ENCODE data around the gene ARHGAP20. TPM values are rescaled to one million over a fixed set of nuclear protein-coding genes. Genes with fewer than 3 reads are reported as not detected.

Gene ARHGAP20, protein sequence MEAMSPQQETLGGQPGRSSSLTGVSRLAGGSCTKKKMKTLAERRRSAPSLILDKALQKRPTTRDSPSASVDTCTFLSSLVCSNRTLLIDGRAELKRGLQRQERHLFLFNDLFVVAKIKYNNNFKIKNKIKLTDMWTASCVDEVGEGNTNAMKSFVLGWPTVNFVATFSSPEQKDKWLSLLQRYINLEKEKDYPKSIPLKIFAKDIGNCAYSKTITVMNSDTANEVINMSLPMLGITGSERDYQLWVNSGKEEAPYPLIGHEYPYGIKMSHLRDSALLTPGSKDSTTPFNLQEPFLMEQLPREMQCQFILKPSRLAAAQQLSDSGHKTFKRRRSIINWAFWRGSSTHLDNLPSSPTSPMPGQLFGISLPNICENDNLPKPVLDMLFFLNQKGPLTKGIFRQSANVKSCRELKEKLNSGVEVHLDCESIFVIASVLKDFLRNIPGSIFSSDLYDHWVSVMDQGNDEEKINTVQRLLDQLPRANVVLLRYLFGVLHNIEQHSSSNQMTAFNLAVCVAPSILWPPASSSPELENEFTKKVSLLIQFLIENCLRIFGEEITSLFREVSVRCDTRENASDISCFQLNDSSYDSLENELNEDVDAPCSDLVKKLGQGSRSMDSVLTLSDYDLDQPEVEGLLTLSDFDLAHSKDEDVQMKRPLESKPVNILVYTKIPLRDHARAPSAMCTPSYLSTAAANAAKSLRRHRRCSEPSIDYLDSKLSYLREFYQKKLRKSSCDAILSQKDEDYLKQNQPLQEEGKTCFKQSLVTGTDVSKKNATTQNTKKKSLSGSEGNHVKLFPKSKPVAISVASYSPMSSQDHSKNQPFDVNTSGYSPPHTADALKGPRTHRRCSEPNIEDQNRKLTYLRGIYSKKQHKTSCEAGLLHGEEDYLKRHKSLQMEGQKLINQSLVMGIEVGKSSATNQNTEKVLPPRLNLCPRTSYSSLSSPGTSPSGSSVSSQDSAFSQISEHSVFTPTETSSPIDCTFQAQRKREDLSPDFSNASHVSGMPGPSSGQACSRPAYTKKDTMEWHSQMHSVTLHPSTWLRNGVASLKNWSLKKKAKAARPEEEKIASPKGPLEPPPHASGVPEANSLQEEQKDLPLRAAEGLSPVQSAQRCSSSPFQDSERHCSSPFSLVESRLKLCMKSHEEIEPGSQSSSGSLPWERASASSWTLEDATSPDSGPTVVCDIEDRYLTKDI
- total RNA-seq (2021; fragmentation: NEBNext Ultra II Directional; extraction: Animal tissue kit (Norgen Biotek cat#: 25700)) (0.11 and 0.28 TPM in 2 replicates), polyA plus RNA-seq (2011; rRNA removed) (0.03 and 0.05 TPM in 2 replicates), polyA minus RNA-seq (2011; rRNA and poly(A)+ RNA removed) (0.19 and 0.24 TPM in 2 replicates)
- 0.05 TPM for polyA plus RNA-seq (2011; cell fraction: cytosol; rRNA removed)
- 0.07 TPM for polyA plus RNA-seq (2011; cell fraction: nucleus; rRNA removed)
- polyA plus RNA-seq (2012, experiment 1 of 2), result 0.08 TPM in 4 replicates
- polyA plus RNA-seq (2012, experiment 2 of 2), result not detected
- polyA plus RNA-seq (2013, experiment 1 of 2), result 0.04 TPM
- polyA plus RNA-seq (2013, experiment 2 of 2), result 0.06 TPM
- polyA minus RNA-seq (2011; cell fraction: cytosol; rRNA and poly(A)+ RNA removed), result 0.15 TPM
- 0.40 TPM for polyA minus RNA-seq (2011; cell fraction: nucleus; rRNA and poly(A)+ RNA removed)
- long read RNA-seq, experiment 1, result 0 reads
- long read RNA-seq, experiment 2, result 0 reads

- Histone ChIP-seq H2AK5ac (ENCODE audit: low read depth, low read length) (no peak within 1 kb of the TSS), H3K79me1 (ENCODE audit: low read depth, low read length) (no peaks in the 10 kb centered on the region), H2BK15ac (ENCODE audit: low read length) (peak within 1 kb of the TSS; percentile 72; the same call in 1 of the 2 replicates), H2BK20ac (ENCODE audit: low read length) (no peak within 1 kb of the TSS), H3K14ac (ENCODE audit: insufficient read length) (no peak within 1 kb of the TSS), H3K23me2 (ENCODE audit: low read depth, low read length) (peaks cover 19% of the 10 kb centered on the region; the same call in 1 of the 2 replicates), H4K20me1 (replicated peaks in 1 of 2; ENCODE audit: control insufficient read depth in 1 of 2, insufficient read depth in 2 of 2, low read length in 2 of 2) (no peaks in the 10 kb centered on the region), H2BK120ac (replicated peaks; ENCODE audit: low read depth, low read length) (no peak within 1 kb of the TSS), H3K18ac (ENCODE audit: extremely low read depth, low read length) (peak within 1 kb of the TSS; percentile 48; the same call in 1 of the 2 replicates), H3K4me3 (ENCODE audit: extremely low read depth in 1 of 4, insufficient read depth in 2 of 4, low read depth in 3 of 4, low read length in 4 of 4) (peak within 1 kb of the TSS; percentile 47 to 78 (median 60)), H3K4me2 (ENCODE audit: insufficient read depth in 1 of 2, low read depth in 2 of 2, low read length in 2 of 2) (peak within 1 kb of the TSS; percentile 77 to 98), H2BK5ac (ENCODE audit: low read depth, low read length) (no peak within 1 kb of the TSS), H3K27me3 (replicated peaks in 1 of 4; ENCODE audit: control insufficient read depth in 3 of 4, extremely low read depth in 1 of 4, insufficient read depth in 3 of 4, low read length in 3 of 4) (peaks cover 22 to 55% (median 45%) of the 10 kb centered on the region in 4 experiments), H2AFZ (ENCODE audit: low read length) (peak within 1 kb of the TSS; percentile 97), H3K79me2 (ENCODE audit: control insufficient read depth in 1 of 2, insufficient read depth in 2 of 2, low read length in 2 of 2) (no peaks in the 10 kb centered on the region), H3K23ac (ENCODE audit: insufficient read length) (no peak within 1 kb of the TSS), H4K5ac (ENCODE audit: insufficient read length, low read depth, low read length) (no peak within 1 kb of the TSS), H3K56ac (replicated peaks; ENCODE audit: insufficient read length, low read depth, low read length) (peak within 1 kb of the TSS; percentile 49), H3K9me3 (ENCODE audit: insufficient read depth in 2 of 2, low read depth in 1 of 2, low read length in 1 of 2) (no peaks in the 10 kb centered on the region), H3K27ac (ENCODE audit: low read depth, low read length) (no peak within 1 kb of the TSS), H4K91ac (replicated peaks; ENCODE audit: insufficient read length, low read length) (no peak within 1 kb of the TSS), H2BK12ac (ENCODE audit: low read depth, low read length) (no peak within 1 kb of the TSS), H4K8ac (ENCODE audit: extremely low read depth, insufficient read depth, low read length) (peak within 1 kb of the TSS; percentile 87), H3K4me1 (replicated peaks in 1 of 4; ENCODE audit: control insufficient read depth in 3 of 4, insufficient read depth in 4 of 4, low read length in 3 of 4) (peaks cover 3 to 12% (median 7%) of the 10 kb centered on the region in 4 experiments; a peak in 6 of 7 replicates), H3K36me3 (ENCODE audit: control insufficient read depth in 2 of 4, insufficient read depth in 4 of 4, low read length in 3 of 4) (no peaks in the 10 kb centered on the region), H3K9ac (replicated peaks in 1 of 4; ENCODE audit: extremely low read depth in 1 of 4, low read depth in 3 of 4, low read length in 3 of 4) (peak within 1 kb of the TSS in 1 of 4 experiments; percentile 20; a peak in 1 of 7 replicates), H3K4ac (replicated peaks; ENCODE audit: insufficient read length, low read depth, low read length) (no peak within 1 kb of the TSS)
- DNase-seq (ENCODE audit: low read depth in 1 of 2, low spot score in 2 of 2), result peak in 1 of 2 experiments; percentile 80
- no peak for FAIRE-seq
- ChIA-PET POLR2A (ENCODE audit: partially characterized antibody) (no interaction called here), CTCF (ENCODE audit: partially characterized antibody) (interaction anchor here (0.7 to 1.3 kb wide), 2 partner anchors 20 to 124 kb away, joined by 3 read pairs; no protein-coding TSS in a partner anchor)
- 1% methylated on average over 80 of the region's 109 CpGs; no CpG with 5 or more reads in 1 of the 2 experiments for WGBS, 2 experiments (ENCODE audit: extremely low coverage in 1 of 2, insufficient coverage in 1 of 2, insufficient read length in 1 of 2, insufficient replicate concordance in 2 of 2, low coverage in 1 of 2, low lambda C conversion rate in 2 of 2, missing lambda C conversion rate in 1 of 2)
- TF ChIP-seq, protein P1, sequence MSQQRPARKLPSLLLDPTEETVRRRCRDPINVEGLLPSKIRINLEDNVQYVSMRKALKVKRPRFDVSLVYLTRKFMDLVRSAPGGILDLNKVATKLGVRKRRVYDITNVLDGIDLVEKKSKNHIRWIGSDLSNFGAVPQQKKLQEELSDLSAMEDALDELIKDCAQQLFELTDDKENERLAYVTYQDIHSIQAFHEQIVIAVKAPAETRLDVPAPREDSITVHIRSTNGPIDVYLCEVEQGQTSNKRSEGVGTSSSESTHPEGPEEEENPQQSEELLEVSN (IDR thresholded peaks at IDR 0.05), result peak; percentile 92
- no peak for TF ChIP-seq RAD21 (IDR thresholded peaks at IDR 0.05 in 1 of 2, conservative IDR thresholded peaks at IDR 0.05 in 1 of 2; ENCODE audit: low read depth in 2 of 2, low read length in 2 of 2)
Observed at GRCh38 chr11:110711776-110712658, at the start of gene ARHGAP20. Gene ARHGAP20 (minus strand): TSS chr11:110712437. CDS start chr11:110712231, 206 bp downstream.

Measured in H1 (cell line).